ENCODE measurements around the gene TOR1AIP2.

TOR1AIP2 gene

GRCh38 chr1:179822065-179822464, 55.5 kb downstream of the TOR1AIP2 start:
- no peak for TF ChIP-seq CTCF (IDR thresholded peaks at IDR 0.05; ENCODE audit: borderline replicate concordance, control extremely low read depth, extremely low read depth, insufficient read depth, missing control alignments)
- DNase-seq (ENCODE audit: low spot score), result no peak
- in situ Hi-C loops (cut with MboI; ENCODE audit: low sequenced_read_pairs, unreplicated experiment), result loop anchor here (25.0 kb wide), 1 partner anchor 735 kb away; the partner anchor contains the start of gene TOR3A

GRCh38 chr1:179821524-179821923, 56.1 kb downstream of the TOR1AIP2 start:
- in situ Hi-C loops (cut with MboI; ENCODE audit: low sequenced_read_pairs, unreplicated experiment), result loop anchor here (25.0 kb wide), 1 partner anchor 734 kb away; the partner anchor contains the start of gene TOR3A
- no peak for TF ChIP-seq CTCF (IDR thresholded peaks at IDR 0.05; ENCODE audit: borderline replicate concordance, control extremely low read depth, extremely low read depth, insufficient read depth, missing control alignments)
- no peak for DNase-seq (ENCODE audit: low spot score)

- no peak for DNase-seq (ENCODE audit: low spot score)
- no peak for TF ChIP-seq CTCF (IDR thresholded peaks at IDR 0.05; ENCODE audit: borderline replicate concordance, control extremely low read depth, extremely low read depth, insufficient read depth, missing control alignments)
- in situ Hi-C loops (cut with MboI; ENCODE audit: low sequenced_read_pairs, unreplicated experiment), result loop anchor here (25.0 kb wide), 1 partner anchor 733 kb away; the partner anchor contains the start of gene TOR3A
These were observed 57.2 kb downstream of the TOR1AIP2 start for GRCh38 chr1:179820226-179820970.

GRCh38 chr1:179818743-179819173, 58.8 kb downstream of the TOR1AIP2 start:
- DNase-seq (ENCODE audit: low spot score), result no peak
- in situ Hi-C loops (cut with MboI; ENCODE audit: low sequenced_read_pairs, unreplicated experiment), result loop anchor here (25.0 kb wide), 1 partner anchor 731 kb away; the partner anchor contains the start of gene TOR3A
- TF ChIP-seq CTCF (IDR thresholded peaks at IDR 0.05; ENCODE audit: borderline replicate concordance, control extremely low read depth, extremely low read depth, insufficient read depth, missing control alignments), result no peak

- DNase-seq (ENCODE audit: low spot score), result no peak
- no peak for TF ChIP-seq CTCF (IDR thresholded peaks at IDR 0.05; ENCODE audit: borderline replicate concordance, control extremely low read depth, extremely low read depth, insufficient read depth, missing control alignments)
- in situ Hi-C loops (cut with MboI; ENCODE audit: low sequenced_read_pairs, unreplicated experiment), result loop anchor here (25.0 kb wide), 1 partner anchor 731 kb away; the partner anchor contains the start of gene TOR3A
These were observed 59.3 kb downstream of the TOR1AIP2 start for GRCh38 chr1:179818260-179818659.

GRCh38 chr1:179817789-179818188, 59.8 kb downstream of the TOR1AIP2 start:
- in situ Hi-C loops (cut with MboI; ENCODE audit: low sequenced_read_pairs, unreplicated experiment), result loop anchor here (25.0 kb wide), 1 partner anchor 730 kb away; the partner anchor contains the start of gene TOR3A
- DNase-seq (ENCODE audit: low spot score), result no peak
- no peak for TF ChIP-seq CTCF (IDR thresholded peaks at IDR 0.05; ENCODE audit: borderline replicate concordance, control extremely low read depth, extremely low read depth, insufficient read depth, missing control alignments)
